Panc1 (cell line): ENCODE results near the gene INO80.

Experiments used
- TF ChIP-seq, protein P1 (sequence below): fragments of 450-650 bp; IDR thresholded peaks from 2 replicates; pipeline ENCODE4 v1.5.1; 2017; ENCODE audit warnings: mild to moderate bottlenecking
- TF ChIP-seq, protein P2 (sequence below), 2 experiments: IDR thresholded peaks; 2 replicates each; pipeline ENCODE4 v1.6.1; 2011 to 2012; ENCODE audit warnings: low read depth in 2 of 2, control low read depth in 1 of 2, low read length in 1 of 2, mild to moderate bottlenecking in 1 of 2, moderate library complexity in 1 of 2; ENCODE audit not compliant: insufficient read depth in 1 of 2

DNA sequence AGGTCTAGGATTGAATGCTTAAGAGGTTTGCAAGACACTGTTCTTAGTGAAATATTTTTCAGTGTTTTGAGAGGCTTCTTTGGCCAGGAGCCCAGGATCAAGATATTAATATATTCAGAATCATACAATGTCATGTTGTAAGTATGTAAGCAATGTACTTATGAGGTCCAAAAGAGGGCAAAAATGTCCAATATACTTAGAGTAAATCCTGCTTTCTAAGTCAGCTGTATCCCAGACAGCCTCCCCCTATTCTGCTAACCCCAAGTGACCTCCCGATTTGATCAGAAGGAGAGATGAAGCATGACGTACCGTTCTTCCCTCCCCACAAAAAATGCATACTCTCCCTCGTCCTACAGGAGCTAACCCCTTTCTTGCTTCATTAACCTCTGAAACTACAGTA, 91.9 kb downstream of the INO80 start:
- TF ChIP-seq, protein P1, sequence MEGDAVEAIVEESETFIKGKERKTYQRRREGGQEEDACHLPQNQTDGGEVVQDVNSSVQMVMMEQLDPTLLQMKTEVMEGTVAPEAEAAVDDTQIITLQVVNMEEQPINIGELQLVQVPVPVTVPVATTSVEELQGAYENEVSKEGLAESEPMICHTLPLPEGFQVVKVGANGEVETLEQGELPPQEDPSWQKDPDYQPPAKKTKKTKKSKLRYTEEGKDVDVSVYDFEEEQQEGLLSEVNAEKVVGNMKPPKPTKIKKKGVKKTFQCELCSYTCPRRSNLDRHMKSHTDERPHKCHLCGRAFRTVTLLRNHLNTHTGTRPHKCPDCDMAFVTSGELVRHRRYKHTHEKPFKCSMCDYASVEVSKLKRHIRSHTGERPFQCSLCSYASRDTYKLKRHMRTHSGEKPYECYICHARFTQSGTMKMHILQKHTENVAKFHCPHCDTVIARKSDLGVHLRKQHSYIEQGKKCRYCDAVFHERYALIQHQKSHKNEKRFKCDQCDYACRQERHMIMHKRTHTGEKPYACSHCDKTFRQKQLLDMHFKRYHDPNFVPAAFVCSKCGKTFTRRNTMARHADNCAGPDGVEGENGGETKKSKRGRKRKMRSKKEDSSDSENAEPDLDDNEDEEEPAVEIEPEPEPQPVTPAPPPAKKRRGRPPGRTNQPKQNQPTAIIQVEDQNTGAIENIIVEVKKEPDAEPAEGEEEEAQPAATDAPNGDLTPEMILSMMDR = no peak
- TF ChIP-seq, protein P2, sequence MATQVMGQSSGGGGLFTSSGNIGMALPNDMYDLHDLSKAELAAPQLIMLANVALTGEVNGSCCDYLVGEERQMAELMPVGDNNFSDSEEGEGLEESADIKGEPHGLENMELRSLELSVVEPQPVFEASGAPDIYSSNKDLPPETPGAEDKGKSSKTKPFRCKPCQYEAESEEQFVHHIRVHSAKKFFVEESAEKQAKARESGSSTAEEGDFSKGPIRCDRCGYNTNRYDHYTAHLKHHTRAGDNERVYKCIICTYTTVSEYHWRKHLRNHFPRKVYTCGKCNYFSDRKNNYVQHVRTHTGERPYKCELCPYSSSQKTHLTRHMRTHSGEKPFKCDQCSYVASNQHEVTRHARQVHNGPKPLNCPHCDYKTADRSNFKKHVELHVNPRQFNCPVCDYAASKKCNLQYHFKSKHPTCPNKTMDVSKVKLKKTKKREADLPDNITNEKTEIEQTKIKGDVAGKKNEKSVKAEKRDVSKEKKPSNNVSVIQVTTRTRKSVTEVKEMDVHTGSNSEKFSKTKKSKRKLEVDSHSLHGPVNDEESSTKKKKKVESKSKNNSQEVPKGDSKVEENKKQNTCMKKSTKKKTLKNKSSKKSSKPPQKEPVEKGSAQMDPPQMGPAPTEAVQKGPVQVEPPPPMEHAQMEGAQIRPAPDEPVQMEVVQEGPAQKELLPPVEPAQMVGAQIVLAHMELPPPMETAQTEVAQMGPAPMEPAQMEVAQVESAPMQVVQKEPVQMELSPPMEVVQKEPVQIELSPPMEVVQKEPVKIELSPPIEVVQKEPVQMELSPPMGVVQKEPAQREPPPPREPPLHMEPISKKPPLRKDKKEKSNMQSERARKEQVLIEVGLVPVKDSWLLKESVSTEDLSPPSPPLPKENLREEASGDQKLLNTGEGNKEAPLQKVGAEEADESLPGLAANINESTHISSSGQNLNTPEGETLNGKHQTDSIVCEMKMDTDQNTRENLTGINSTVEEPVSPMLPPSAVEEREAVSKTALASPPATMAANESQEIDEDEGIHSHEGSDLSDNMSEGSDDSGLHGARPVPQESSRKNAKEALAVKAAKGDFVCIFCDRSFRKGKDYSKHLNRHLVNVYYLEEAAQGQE (IDR thresholded peaks at IDR 0.05; ENCODE audit: insufficient read depth in 1 of 2, low read depth in 2 of 2, low read length in 1 of 2) = no peak
